Measurements from ENCODE around the gene MTERF4.

DNA sequence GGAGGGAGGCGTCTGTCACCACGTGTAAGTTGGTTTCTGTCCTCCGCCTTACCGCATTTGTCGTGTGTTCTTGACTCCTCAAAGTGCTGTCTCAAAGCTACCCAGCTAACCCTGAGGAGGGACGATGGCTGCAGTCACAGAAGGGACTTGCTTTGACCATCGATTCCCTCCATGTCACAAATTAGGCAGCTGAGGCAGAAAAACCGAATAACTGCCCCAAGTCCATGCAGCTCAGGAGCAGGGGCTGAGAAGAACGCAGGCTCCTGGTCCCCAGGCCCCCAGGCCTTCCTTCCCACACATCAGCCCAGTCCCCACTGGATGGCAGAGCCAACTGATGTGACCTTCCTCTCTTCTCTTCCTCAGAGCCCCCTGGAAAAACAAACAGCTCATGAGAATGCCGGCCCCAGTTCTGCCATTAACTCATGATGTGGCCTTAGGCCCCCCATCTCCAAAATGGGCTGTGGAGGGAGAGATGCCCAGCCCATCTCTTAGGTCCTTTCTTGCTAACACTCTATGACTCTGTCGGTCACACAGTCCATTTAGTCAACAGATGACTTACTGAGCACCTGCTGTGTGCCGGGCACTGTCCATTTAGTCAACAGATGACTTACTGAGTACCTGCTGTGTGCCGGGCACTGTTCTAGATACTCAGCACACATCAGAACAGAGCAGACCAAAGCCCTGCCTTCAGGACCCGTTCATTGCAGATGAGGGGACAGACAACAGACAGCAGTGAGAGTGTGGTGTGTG lies 19.6 kb downstream of the MTERF4 start:
- TF ChIP-seq, protein P1, sequence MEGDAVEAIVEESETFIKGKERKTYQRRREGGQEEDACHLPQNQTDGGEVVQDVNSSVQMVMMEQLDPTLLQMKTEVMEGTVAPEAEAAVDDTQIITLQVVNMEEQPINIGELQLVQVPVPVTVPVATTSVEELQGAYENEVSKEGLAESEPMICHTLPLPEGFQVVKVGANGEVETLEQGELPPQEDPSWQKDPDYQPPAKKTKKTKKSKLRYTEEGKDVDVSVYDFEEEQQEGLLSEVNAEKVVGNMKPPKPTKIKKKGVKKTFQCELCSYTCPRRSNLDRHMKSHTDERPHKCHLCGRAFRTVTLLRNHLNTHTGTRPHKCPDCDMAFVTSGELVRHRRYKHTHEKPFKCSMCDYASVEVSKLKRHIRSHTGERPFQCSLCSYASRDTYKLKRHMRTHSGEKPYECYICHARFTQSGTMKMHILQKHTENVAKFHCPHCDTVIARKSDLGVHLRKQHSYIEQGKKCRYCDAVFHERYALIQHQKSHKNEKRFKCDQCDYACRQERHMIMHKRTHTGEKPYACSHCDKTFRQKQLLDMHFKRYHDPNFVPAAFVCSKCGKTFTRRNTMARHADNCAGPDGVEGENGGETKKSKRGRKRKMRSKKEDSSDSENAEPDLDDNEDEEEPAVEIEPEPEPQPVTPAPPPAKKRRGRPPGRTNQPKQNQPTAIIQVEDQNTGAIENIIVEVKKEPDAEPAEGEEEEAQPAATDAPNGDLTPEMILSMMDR (IDR thresholded peaks at IDR 0.05) = no peak
- no peak for TF ChIP-seq POLR2A (IDR thresholded peaks at IDR 0.05)
